ENCODE results near the gene TRAPPC3. TPM values are rescaled to one million over a fixed set of nuclear protein-coding genes. Genes with fewer than 3 reads are reported as not detected.

Gene TRAPPC3
- total and polyA plus RNA-seq, 9 of the 15 experiments (the other 6 are each of a cell fraction or from before 2014, with no cell fraction given): 20.6 to 141 (median 112) TPM

GRCh38 chr1:36143424-36143823 is 5.9 kb downstream of the TRAPPC3 start (continued):
- TF ChIP-seq E4F1 (CRISPR knock-in tag; IDR thresholded peaks at IDR 0.05; ENCODE audit: borderline replicate concordance) (no peak), ARID4B (CRISPR knock-in tag; IDR thresholded peaks at IDR 0.05) (no peak), TEAD4 (IDR thresholded peaks at IDR 0.05; ENCODE audit: low read length) (no peak), TEAD4 (CRISPR knock-in tag; IDR thresholded peaks at IDR 0.05; ENCODE audit: borderline replicate concordance) (no peak), DEAF1 (CRISPR knock-in tag; IDR thresholded peaks at IDR 0.05) (no peak), ATF4 (CRISPR knock-in tag; IDR thresholded peaks at IDR 0.05) (no peak), KLF16 (IDR thresholded peaks at IDR 0.05) (no peak), ETV1 (tag; conservative IDR thresholded peaks at IDR 0.05; ENCODE audit: low read depth) (no peak), ZNF561 (CRISPR knock-in tag; conservative IDR thresholded peaks at IDR 0.05) (no peak), COPS2 (conservative IDR thresholded peaks at IDR 0.05) (no peak), ZNF518B (CRISPR knock-in tag; IDR thresholded peaks at IDR 0.05) (no peak), CEBPG (CRISPR knock-in tag; IDR thresholded peaks at IDR 0.05) (no peak), CEBPG (tag; conservative IDR thresholded peaks at IDR 0.05 in 1 of 2, IDR thresholded peaks at IDR 0.05 in 1 of 2) (no peak), KDM4B (IDR thresholded peaks at IDR 0.05; ENCODE audit: borderline replicate concordance in 2 of 2, low read depth in 1 of 2) (no peak), CREB1 (IDR thresholded peaks at IDR 0.05) (no peak), CREB1 (CRISPR knock-in tag; IDR thresholded peaks at IDR 0.05) (no peak)

Data from K562 (cell line).